Parathyroid adenoma (tissue), 2 donors: ENCODE data around the gene SPATA17.

ENCODE experiments used
- H2AFZ ChIP-seq: fragments of 300-600 bp; sonication (generic); one replicate; pipeline ENCODE4 v1.7.0; 2017; ENCODE audit warnings: antibody characterized with exemption, mild to moderate bottlenecking
- H3K27ac ChIP-seq: fragments of 300-600 bp; sonication (generic); one replicate; pipeline ENCODE4 v1.7.0; 2017
- H3K27me3 ChIP-seq: fragments of 300-600 bp; sonication (generic); one replicate; pipeline ENCODE4 v1.7.0; 2017; ENCODE audit warnings: low read length; ENCODE audit not compliant: control insufficient read depth, insufficient read depth
- H3K36me3 ChIP-seq: fragments of 300-600 bp; sonication (generic); one replicate; pipeline ENCODE4 v1.7.0; 2017; ENCODE audit warnings: low read length; ENCODE audit not compliant: control insufficient read depth, insufficient read depth
- H3K4me1 ChIP-seq: fragments of 300-600 bp; sonication (generic); one replicate; pipeline ENCODE4 v1.7.0; 2017; ENCODE audit warnings: control low read depth
- H3K4me2 ChIP-seq: fragments of 300-600 bp; sonication (generic); one replicate; pipeline ENCODE4 v1.7.0; 2017; ENCODE audit warnings: low read length
- H3K4me3 ChIP-seq: fragments of 300-600 bp; sonication (generic); one replicate; pipeline ENCODE4 v1.7.0; 2017; ENCODE audit warnings: low read depth, low read length
- H3K79me2 ChIP-seq: fragments of 300-600 bp; sonication (generic); one replicate; pipeline ENCODE4 v1.7.0; 2017; ENCODE audit warnings: control low read depth
- H3K9ac ChIP-seq: fragments of 300-600 bp; sonication (generic); one replicate; pipeline ENCODE4 v1.7.0; 2017; ENCODE audit warnings: mild to moderate bottlenecking
- H3K9me3 ChIP-seq: fragments of 300-600 bp; sonication (generic); one replicate; pipeline ENCODE4 v1.7.0; 2017; ENCODE audit warnings: low read length; ENCODE audit not compliant: control insufficient read depth
- CTCF ChIP-seq: fragments of 300-600 bp; sonication (generic); IDR thresholded peaks from one replicate; pipeline ENCODE4 v1.7.0; 2017; ENCODE audit warnings: antibody characterized with exemption, mild to moderate bottlenecking
- donor health status: primary hyperparathyroidism.

Gene SPATA17

GRCh38 chr1:217703326-217703725 lies 72.2 kb downstream of the SPATA17 start:
- no peak overlapping the region for H3K4me2 ChIP-seq

DNA sequence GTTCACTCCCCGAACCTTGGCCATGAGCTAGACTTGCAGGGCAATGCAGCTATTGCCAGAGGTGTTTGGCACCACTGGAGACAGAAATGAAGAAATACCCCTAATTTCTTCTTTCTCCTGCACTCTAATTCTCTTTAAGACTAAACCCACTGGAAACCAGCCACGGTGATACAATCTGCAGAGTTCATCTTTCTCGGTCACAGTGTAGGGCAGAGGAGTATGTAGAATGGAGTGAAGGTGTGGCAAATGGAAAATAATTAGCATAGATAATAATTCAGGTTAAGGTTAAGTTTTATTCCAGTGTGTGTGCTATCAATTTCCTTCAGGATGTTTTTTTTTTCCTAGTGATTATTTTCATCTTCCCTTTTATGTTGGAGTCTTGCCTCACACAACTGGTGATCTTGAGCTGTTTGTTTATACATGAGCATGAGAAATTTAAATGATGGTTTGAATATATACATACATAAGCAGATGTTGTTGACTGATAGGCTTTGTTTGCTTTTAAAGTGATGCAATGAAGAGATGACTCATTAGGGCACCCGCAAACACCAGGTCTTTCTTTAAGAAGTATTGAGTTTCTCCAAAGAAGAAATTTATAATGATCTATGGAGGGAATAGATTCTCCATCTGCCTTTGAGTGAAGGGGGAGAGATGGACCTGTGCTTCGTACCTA lies 81.9 kb downstream of the SPATA17 start:
- Histone ChIP-seq H3K4me2 (no peak overlapping the region), H3K4me1 (peaks cover 5% of the 10 kb centered on the region), H3K27ac (peak overlapping the region; percentile 32), H3K9ac (no peak overlapping the region), H3K36me3 (no peaks in the 10 kb centered on the region), H3K27me3 (no peaks in the 10 kb centered on the region), H3K79me2 (no peaks in the 10 kb centered on the region), H3K9me3 (no peaks in the 10 kb centered on the region), H2AFZ (no peak overlapping the region), H3K4me3 (no peak overlapping the region)
- TF ChIP-seq CTCF, result no peak

More at GRCh38 chr1:217703326-217703725, 72.2 kb downstream of the SPATA17 start:
- Histone ChIP-seq H3K4me3 (no peak overlapping the region), H3K9me3 (no peaks in the 10 kb centered on the region), H3K27me3 (no peaks in the 10 kb centered on the region), H3K36me3 (no peaks in the 10 kb centered on the region), H3K79me2 (no peaks in the 10 kb centered on the region), H3K27ac (no peak overlapping the region), H2AFZ (no peak overlapping the region), H3K4me1 (no peaks in the 10 kb centered on the region), H3K9ac (no peak overlapping the region)
- no peak for TF ChIP-seq CTCF

- H3K9ac ChIP-seq, result no peak overlapping the region
- H3K4me1 ChIP-seq, result peaks cover 5% of the 10 kb centered on the region
- H3K27me3 ChIP-seq, result no peaks in the 10 kb centered on the region
- H2AFZ ChIP-seq, result no peak overlapping the region
- no peaks in the 10 kb centered on the region for H3K36me3 ChIP-seq
- H3K27ac ChIP-seq, result no peak overlapping the region
- no peaks in the 10 kb centered on the region for H3K79me2 ChIP-seq
- no peak for TF ChIP-seq CTCF
- H3K4me3 ChIP-seq, result no peak overlapping the region
- no peak overlapping the region for H3K4me2 ChIP-seq
- H3K9me3 ChIP-seq, result peaks cover 4% of the 10 kb centered on the region
These were observed 84.5 kb downstream of the SPATA17 start for GRCh38 chr1:217715681-217716080.

- Histone ChIP-seq H3K36me3 (no peaks in the 10 kb centered on the region), H3K79me2 (no peaks in the 10 kb centered on the region), H3K4me3 (peak overlapping the region; percentile 54), H3K9me3 (peaks cover 4% of the 10 kb centered on the region), H3K4me2 (peak overlapping the region; percentile 48), H2AFZ (peak overlapping the region; percentile 41), H3K9ac (no peak overlapping the region), H3K27me3 (no peaks in the 10 kb centered on the region), H3K27ac (peak overlapping the region; percentile 83), H3K4me1 (peaks cover 2% of the 10 kb centered on the region)
- TF ChIP-seq CTCF, result peak; percentile 8
These were observed 86.8 kb downstream of the SPATA17 start for GRCh38 chr1:217717959-217718358.

- Histone ChIP-seq H3K79me2 (no peaks in the 10 kb centered on the region), H3K4me3 (peak overlapping the region; percentile 54), H3K9ac (no peak overlapping the region), H3K4me2 (peak overlapping the region; percentile 48), H3K4me1 (peaks cover 2% of the 10 kb centered on the region), H2AFZ (no peak overlapping the region), H3K9me3 (peaks cover 4% of the 10 kb centered on the region), H3K36me3 (no peaks in the 10 kb centered on the region), H3K27ac (peak overlapping the region; percentile 83), H3K27me3 (no peaks in the 10 kb centered on the region)
- no peak for TF ChIP-seq CTCF
These were observed 87.7 kb downstream of the SPATA17 start for GRCh38 chr1:217718873-217719272.
